ENCODE measurements around the gene C17orf107. TPM values are rescaled to one million over a fixed set of nuclear protein-coding genes. Genes with fewer than 3 reads are reported as not detected.

Gene C17orf107
- total RNA-seq, 1 donor from 2014 or later = 1.3 TPM

DNA sequence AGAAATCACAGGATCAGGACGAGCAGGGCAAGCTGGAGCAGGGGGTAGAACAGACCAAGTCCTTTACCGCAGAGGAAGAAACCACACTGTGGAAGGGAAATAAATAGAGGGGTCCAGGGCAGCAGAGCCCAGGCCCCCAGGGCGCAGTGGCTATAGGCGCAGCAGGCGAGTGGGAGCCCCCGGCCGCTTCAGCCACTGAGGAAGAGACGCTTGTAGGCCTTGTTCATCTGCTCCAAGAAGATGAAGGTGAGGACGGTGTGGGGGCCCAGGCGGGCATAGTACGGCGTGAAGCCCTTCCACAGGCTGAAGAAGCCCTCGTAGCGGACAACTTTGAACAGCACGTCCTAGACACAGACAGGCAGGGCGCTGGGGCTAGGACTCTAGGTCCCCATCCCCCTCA is 38.2 kb downstream of the C17orf107 start:
- no peak for ATAC-seq

GRCh38 chr17:4938069-4938491 is 38.7 kb downstream of the C17orf107 start:
- no peak for ATAC-seq

GRCh38 chr17:4938688-4939545 is 39.6 kb downstream of the C17orf107 start:
- ATAC-seq = no peak

DNA sequence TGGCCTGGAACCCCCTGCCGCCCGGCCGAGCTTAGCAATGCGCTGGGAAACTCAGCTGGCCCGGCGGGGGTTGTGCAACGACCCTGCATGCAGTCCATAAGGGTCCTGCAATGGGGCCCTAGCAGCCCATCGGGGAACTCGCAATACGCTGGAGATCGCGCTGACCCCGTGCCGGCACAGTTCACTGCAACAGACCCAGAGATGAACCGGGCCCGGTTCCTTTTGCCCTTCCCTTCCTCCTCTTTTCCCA is 40.1 kb downstream of the C17orf107 start:
- ATAC-seq = no peak

DNA sequence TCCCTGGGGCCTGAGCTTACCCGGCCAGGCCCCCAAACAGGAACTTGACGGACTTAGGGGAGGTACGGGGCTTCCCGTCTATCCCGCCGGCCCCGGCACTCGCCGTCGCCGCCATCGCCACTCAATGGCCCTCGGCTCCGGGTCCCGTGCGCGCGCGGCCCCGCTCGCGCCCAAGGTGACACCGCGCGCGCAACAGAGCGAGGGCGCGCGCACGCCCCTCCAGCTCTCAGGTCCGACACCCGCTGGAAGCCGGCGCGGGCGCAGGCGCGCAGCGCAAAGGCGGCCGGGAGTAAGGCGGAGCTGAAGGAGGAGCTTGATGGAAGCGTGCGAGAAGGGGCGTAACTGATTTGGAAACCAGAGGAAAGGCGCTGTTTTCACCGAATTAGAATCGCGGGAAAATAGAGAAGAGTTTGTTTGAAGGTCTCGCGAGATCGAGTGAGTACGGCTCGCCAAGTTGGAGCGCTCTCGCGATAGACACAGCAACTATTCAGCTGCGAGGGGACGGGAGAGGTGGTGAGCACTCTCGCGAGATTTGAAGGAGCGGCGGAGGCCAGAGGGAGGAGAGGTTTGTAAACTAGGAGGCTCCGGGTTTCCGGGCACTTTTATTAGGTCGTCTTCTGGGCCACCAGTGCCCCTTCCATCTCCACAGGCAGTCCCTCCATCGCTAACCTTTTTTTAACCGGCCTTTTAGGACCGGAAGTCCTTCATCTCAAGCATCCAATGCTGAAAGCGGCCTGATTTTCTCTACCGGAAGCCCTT is 40.6 kb downstream of the C17orf107 start, which contains the start of the genes RNF167 and SLC25A11:
Gene RNF167, plus strand, starts transcription at position 473 of the 759 bp plus-strand sequence. CDS start 642 bp downstream, outside the sequence.
Gene SLC25A11, minus strand, starts transcription at position 251 of the 759 bp plus-strand sequence. Its CDS starts 136 bp downstream, at position 115.
- ATAC-seq = peak; percentile 89

- peak; percentile 32 for ATAC-seq
These were observed 41.4 kb downstream of the C17orf107 start for GRCh38 chr17:4940555-4941318.

- no peak for ATAC-seq
These were observed 41.9 kb downstream of the C17orf107 start for GRCh38 chr17:4941319-4941610.

DNA sequence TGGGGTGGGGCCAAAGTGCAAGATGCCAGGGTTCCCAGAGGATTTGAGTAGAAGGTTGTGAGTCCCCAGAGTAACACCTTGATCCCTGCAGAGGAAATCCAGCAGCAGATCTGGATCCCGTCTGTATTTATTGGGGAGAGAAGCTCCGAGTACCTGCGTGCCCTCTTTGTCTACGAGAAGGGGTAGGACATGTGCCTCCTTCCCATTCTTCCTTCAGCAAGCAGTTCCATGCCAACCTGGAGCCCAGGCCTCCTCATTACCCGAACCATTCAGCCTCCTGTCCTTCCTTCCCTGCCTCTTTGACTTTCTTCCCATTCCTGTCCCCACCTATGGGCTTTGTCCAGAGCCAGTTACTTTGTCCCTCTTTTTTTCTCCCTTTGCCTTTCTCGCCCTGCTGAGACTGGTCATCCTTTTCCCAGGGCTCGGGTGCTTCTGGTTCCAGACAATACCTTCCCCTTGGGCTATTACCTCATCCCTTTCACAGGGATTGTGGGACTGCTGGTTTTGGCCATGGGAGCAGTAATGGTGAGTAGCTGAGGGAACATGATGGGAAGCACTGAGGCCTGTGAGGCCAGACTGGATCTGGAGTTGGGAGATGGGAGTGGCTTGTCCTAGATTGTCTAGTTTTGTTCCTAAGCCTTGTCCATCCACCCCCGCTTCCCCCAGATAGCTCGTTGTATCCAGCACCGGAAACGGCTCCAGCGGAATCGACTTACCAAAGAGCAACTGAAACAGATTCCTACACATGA is 43.6 kb downstream of the C17orf107 start:
- no peak for ATAC-seq

GRCh38 chr17:4944163-4944553 is 44.8 kb downstream of the C17orf107 start:
- ATAC-seq = no peak

GRCh38 chr17:4944554-4945175 is 45.3 kb downstream of the C17orf107 start:
- no peak for ATAC-seq

- peak; percentile 62 for ATAC-seq
These were observed 46.0 kb downstream of the C17orf107 start for GRCh38 chr17:4945176-4945943.

DNA sequence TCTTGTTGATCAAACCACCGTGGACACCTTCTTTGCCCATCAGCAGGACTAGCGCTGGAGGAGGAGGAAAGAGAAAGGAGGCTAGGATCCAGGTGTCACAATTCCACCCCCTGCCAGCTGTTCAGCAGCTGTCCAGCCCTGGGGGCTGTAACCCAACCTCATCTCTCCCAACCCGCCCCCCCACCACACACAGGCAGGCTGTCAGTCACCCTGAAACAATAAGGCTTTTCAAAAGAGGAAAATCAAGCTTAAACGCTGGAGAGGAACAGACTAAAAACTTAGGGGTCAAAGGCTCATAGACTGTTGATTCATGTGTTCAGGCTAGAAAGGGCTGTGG is 46.6 kb downstream of the C17orf107 start:
- ATAC-seq = no peak

DNA sequence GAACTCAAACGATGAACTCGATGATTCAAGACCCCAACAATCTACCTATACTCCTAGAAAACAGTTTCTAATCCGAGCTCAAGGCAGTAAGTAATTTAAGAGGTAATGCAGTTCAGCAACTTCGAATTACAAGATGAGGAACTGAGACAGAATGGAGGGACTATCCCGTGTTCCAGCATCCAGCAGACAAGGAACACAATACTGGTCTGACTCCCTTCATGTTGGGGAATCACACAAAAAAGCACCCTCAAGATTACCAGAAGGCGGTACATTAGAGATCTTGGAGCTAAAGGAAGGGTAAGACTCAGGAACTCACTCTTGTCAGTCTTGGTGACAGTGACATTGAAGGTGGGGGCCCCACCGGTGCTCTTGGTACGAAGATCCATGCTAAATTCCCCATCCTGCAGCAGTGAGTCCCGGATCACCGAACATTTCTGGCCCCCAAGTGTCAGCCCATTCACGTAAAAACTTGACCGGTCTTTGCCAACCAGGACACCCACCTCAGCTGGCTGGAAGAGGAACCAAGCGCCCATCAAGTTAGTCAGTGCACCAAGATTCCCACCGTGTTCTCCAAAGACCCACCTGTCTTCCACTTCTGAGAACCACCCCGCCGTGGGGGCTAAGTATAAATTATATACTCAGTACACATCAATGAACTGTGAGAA is 47.1 kb downstream of the C17orf107 start:
- no peak for ATAC-seq

GRCh38 chr17:4947010-4947410 is 47.7 kb downstream of the C17orf107 start:
- no peak for ATAC-seq

- peak; percentile 46 for ATAC-seq
These were observed 48.3 kb downstream of the C17orf107 start for GRCh38 chr17:4947411-4948165.

GRCh38 chr17:4948166-4948930 is 49.0 kb downstream of the C17orf107 start, which contains the start of gene PFN1:
Gene PFN1, minus strand, starts transcription at chr17:4948530. Its CDS starts 136 bp downstream, at chr17:4948394.
- ATAC-seq = peak; percentile 71

- ATAC-seq = peak; percentile 62
These were observed 49.6 kb downstream of the C17orf107 start for GRCh38 chr17:4948931-4949320.

DNA sequence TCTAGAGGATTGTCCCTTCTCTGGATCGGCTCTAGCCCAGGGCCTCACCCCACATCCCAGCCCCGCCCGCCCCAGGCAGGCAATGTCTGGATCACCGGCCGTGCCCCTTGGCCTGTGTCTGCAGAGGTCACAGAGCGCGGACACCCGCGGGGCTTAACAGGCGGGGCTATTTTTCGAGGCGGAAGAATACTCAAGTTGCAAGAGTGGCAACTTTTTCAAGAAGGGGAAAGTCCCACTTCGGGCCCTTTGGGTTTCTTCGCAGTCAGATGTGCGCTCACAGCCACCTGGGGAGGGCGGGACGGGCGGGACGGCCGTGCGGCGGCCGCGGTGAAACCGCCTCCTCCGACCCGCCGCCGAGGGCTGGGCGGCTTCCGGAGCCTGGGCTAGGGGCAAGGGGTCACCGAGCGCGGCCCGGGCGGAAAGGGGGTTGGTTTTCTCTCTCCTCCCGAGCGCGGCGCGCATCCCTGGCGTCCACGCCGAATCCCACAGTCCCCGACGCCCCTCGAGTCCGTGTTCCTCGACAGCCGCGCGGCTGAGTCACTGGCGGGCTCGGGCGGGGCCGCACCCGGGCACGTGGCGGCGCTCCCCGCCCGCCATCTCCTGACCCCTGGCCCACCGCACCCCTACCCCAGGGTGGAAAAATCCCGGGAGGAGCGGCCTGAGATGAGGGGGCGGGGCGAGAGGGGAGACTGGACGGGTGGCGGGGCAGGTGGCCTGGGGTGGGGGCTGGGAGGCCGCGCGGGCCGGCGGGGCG is 50.2 kb downstream of the C17orf107 start:
- peak; percentile 34 for ATAC-seq
